ENCODE measurements around the gene MRPS25. TPM values are rescaled to one million over a fixed set of nuclear protein-coding genes. Genes with fewer than 3 reads are reported as not detected.

Gene MRPS25
- total RNA-seq, 4 donors from 2014 or later, result 47.5 to 209 (median 117) TPM

- no peak for DNase-seq
- Histone ChIP-seq H3K9me3 (no peaks in the 10 kb centered on the region), H3K27me3 (no peaks in the 10 kb centered on the region), H3K4me3 (no peak overlapping the region), H3K27ac (no peak overlapping the region), H3K36me3 (no peaks in the 10 kb centered on the region), H3K4me1 (peaks cover 0 to 6% (median 1%) of the 10 kb centered on the region in 4 donors)
- 74 to 84% methylated on average over 3 to 4 of the region's 4 CpGs for WGBS, 2 donors (ENCODE audit: low coverage in 1 of 2)
- intact Hi-C loops (cut with DNase I; ENCODE audit: low total_unique reads) (no loop called here), in situ Hi-C loops (cut with MboI; ENCODE audit: low pct_ligation_motif_present in 1 of 4, low pct_unique_long_range_greater_than_20kb in 1 of 4, low sequenced_read_pairs in 3 of 4) (loop anchor here in 2 of 4 donors (25.0 kb wide), 2 partner anchors 302 to 452 kb away; no protein-coding TSS in a partner anchor)
- TF ChIP-seq CTCF (IDR thresholded peaks at IDR 0.05) (no peak), POLR2A (IDR thresholded peaks at IDR 0.05) (no peak), POLR2AphosphoS5 (IDR thresholded peaks at IDR 0.05) (no peak), EP300 (IDR thresholded peaks at IDR 0.05; ENCODE audit: low read depth) (no peak)
Observed at GRCh38 chr3:15110206-15110605, 45.1 kb upstream of the MRPS25 start.

DNA sequence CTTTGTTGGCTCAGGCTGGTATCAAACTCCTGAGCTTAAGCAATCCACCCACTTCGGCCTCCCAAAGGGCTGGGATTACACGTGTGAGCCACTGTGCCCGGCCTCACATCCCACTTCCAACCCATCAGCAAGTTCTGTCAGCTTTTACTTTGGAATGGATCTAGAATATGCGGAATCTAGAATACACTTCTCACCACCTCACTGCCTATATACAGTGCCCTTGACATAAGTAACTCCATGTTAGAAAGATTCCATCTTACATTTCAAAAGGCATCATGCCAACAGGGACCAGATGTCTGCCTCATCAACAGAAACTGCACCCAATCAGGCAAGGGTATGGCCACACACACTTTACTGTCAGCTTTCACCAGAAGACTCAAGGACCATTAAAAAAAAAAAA is 43.8 kb upstream of the MRPS25 start:
- Histone ChIP-seq H3K27me3 (no peaks in the 10 kb centered on the region), H3K27ac (no peak overlapping the region), H3K4me3 (no peak overlapping the region), H3K9me3 (no peaks in the 10 kb centered on the region), H3K4me1 (peaks cover 0 to 6% (median 1%) of the 10 kb centered on the region in 4 donors), H3K36me3 (no peaks in the 10 kb centered on the region)
- in situ Hi-C loops (cut with MboI; ENCODE audit: low pct_ligation_motif_present in 1 of 4, low pct_unique_long_range_greater_than_20kb in 1 of 4, low sequenced_read_pairs in 3 of 4) (loop anchor here in 3 of 4 donors (10.0 to 25.0 kb wide), 3 partner anchors 96 to 453 kb away; partner anchors contain the start of gene CAPN7 (in 1 of the 3)), intact Hi-C loops (cut with DNase I; ENCODE audit: low total_unique reads) (loop anchor here (5.0 kb wide), 1 partner anchor 93 kb away; no protein-coding TSS in a partner anchor)
- no peak for TF ChIP-seq CTCF (IDR thresholded peaks at IDR 0.05)
- TF ChIP-seq POLR2AphosphoS5 (IDR thresholded peaks at IDR 0.05), result no peak
- TF ChIP-seq EP300 (IDR thresholded peaks at IDR 0.05; ENCODE audit: low read depth), result no peak
- TF ChIP-seq POLR2A (IDR thresholded peaks at IDR 0.05), result no peak
- WGBS, 2 donors (ENCODE audit: low coverage in 1 of 2), result 86% methylated on average over 4 of the region's 4 CpGs; no CpG with 5 or more reads in 1 of the 2 donors
- DNase-seq, result no peak

DNA sequence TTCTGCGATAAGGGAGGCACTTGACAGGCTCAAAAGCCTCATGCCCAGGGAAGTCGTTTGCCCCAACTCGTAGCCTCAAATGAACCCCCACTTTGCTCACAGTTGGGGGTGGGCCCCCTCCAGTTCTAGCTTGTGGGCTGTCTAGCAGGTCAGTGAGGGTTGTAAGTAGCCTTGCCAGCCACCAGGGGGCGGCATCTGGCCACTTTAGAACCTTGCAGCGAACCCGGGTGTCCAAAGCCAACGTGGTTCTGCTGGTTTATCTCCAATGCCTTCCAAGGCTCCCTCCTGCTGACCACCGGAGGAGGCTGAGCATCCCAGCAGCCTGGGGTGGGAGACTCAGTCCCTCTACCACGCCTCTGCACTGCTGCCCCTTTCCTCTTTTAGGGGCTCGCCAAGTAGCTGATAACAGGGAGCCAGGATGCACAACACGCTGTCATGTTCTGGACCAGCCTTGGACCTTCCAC is 43.0 kb upstream of the MRPS25 start:
- no peaks in the 10 kb centered on the region for H3K36me3 ChIP-seq
- H3K4me1 ChIP-seq, result peaks cover 1 to 8% (median 2%) of the 10 kb centered on the region in 4 donors
- peak; percentile 78 to 93 (median 89) for TF ChIP-seq CTCF (IDR thresholded peaks at IDR 0.05)
- no peak for TF ChIP-seq POLR2A (IDR thresholded peaks at IDR 0.05)
- no peak overlapping the region for H3K27ac ChIP-seq
- H3K4me3 ChIP-seq, result no peak overlapping the region
- 16% methylated on average over 11 of the region's 11 CpGs; no CpG with 5 or more reads in 1 of the 2 donors for WGBS, 2 donors (ENCODE audit: low coverage in 1 of 2)
- peak; percentile 78 for DNase-seq
- no peaks in the 10 kb centered on the region for H3K27me3 ChIP-seq
- intact Hi-C loops (cut with DNase I; ENCODE audit: low total_unique reads) (loop anchor here (5.0 kb wide), 1 partner anchor 94 kb away; no protein-coding TSS in a partner anchor), in situ Hi-C loops (cut with MboI; ENCODE audit: low pct_ligation_motif_present in 1 of 4, low pct_unique_long_range_greater_than_20kb in 1 of 4, low sequenced_read_pairs in 3 of 4) (loop anchor here in 3 of 4 donors (10.0 to 25.0 kb wide), 3 partner anchors 97 to 454 kb away; partner anchors contain the start of gene CAPN7 (in 1 of the 3))
- no peaks in the 10 kb centered on the region for H3K9me3 ChIP-seq

DNA sequence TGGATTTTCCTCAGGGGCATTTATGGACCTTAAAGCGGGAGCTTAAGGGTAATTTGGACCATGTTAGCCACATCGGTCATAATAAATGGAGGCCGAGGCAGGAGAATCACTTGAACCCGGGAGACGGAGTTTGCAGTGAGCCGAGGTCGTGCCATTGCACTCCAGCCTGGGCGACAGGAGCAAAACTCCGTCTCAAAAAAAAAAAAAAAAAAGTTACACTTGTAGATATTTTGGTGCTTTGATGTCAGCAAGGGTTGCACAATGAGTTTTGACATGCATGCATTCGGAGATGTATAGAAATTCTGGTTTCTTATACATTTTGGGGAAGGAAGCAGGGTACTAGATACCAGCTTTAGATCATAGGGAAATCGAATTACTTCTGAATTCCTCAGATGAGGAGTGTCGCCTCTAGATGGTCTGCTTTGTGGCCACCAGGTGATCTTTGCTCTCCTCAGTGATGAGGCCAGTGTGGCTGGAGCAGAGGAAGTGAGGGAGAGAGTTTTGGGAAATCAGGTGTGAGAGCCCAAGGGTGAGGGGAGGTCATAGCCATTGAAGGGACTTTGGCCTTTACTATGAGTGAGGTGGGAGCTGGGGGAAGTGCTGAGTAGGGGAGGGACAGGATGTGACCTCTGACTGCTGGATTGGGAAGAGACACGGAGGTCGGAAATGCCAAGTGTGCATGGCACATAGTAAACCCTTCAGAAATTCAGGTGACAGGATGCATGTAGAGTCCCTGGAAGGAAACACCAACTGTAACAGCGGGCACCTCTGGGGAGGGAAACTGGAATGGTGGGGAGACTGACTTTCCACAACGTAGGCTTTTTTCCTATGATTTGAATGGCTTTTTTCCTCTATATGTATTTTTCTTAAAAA is 42.2 kb upstream of the MRPS25 start:
- in situ Hi-C loops (cut with MboI; ENCODE audit: low pct_ligation_motif_present in 1 of 4, low pct_unique_long_range_greater_than_20kb in 1 of 4, low sequenced_read_pairs in 3 of 4), result loop anchor here in 3 of 4 donors (10.0 to 25.0 kb wide), 3 partner anchors 97 to 455 kb away; partner anchors contain the start of gene CAPN7 (in 1 of the 3)
- no peak for DNase-seq
- Histone ChIP-seq H3K4me3 (no peak overlapping the region), H3K4me1 (peaks cover 2 to 14% (median 9%) of the 10 kb centered on the region in 4 donors), H3K27me3 (no peaks in the 10 kb centered on the region), H3K27ac (no peak overlapping the region), H3K9me3 (no peaks in the 10 kb centered on the region), H3K36me3 (no peaks in the 10 kb centered on the region)
- WGBS, 2 donors (ENCODE audit: low coverage in 1 of 2), result 66 to 73% methylated on average over 7 to 16 of the region's 16 CpGs
- TF ChIP-seq EP300 (IDR thresholded peaks at IDR 0.05; ENCODE audit: low read depth), result no peak
- no peak for TF ChIP-seq CTCF (IDR thresholded peaks at IDR 0.05)
- no peak for TF ChIP-seq POLR2AphosphoS5 (IDR thresholded peaks at IDR 0.05)
- intact Hi-C loops (cut with DNase I; ENCODE audit: low total_unique reads), result loop anchor here (5.0 kb wide), 1 partner anchor 95 kb away; no protein-coding TSS in a partner anchor
